Suprapubic skin (tissue), 4 donors: Measurements from ENCODE around the gene BROX. TPM values are rescaled to one million over a fixed set of nuclear protein-coding genes. Genes with fewer than 3 reads are reported as not detected.

Experiments
- DNase-seq, 2 donors: peaks; one replicate each; pipeline ENCODE4 v3.0.0-alpha.2; 2019; ENCODE audit warnings: low spot score in 2 of 2
- H3K27ac ChIP-seq: fragments of 200-600 bp; sonication (generic); one replicate; pipeline ENCODE4 v1.5.1; 2019
- H3K27me3 ChIP-seq: fragments of 200-600 bp; sonication (generic); one replicate; pipeline ENCODE4 v1.5.1; 2019
- H3K36me3 ChIP-seq: fragments of 200-600 bp; sonication (generic); one replicate; pipeline ENCODE4 v1.5.1; 2019
- H3K4me1 ChIP-seq: fragments of 200-600 bp; sonication (generic); one replicate; pipeline ENCODE4 v1.5.1; 2019
- H3K4me3 ChIP-seq: fragments of 200-600 bp; sonication (generic); one replicate; pipeline ENCODE4 v1.5.1; 2019; ENCODE audit warnings: mild to moderate bottlenecking
- H3K9me3 ChIP-seq: fragments of 200-600 bp; sonication (generic); one replicate; pipeline ENCODE4 v1.5.1; 2019
- EP300 ChIP-seq: sonication (generic); formaldehyde crosslinking; IDR thresholded peaks from one replicate; pipeline ENCODE4 v1.6.1; 2017; ENCODE audit warnings: antibody characterized with exemption
- POLR2A ChIP-seq, 2 donors: fragments of 450-650 bp; IDR thresholded peaks; one replicate each; pipeline ENCODE4 v1.6.1; 2017; ENCODE audit warnings: antibody characterized with exemption in 2 of 2, mild to moderate bottlenecking in 2 of 2, moderate library complexity in 2 of 2
- POLR2AphosphoS5 ChIP-seq, 3 donors: sonication (generic); formaldehyde crosslinking; IDR thresholded peaks; one replicate each; pipeline ENCODE4 v1.6.1; 2017; ENCODE audit warnings: antibody characterized with exemption in 3 of 3
- WGBS: methylation state at CpG from one replicate; pipeline ENCODE4 v1.1.5; 2018; 5-methylcytosine and 5-hydroxymethylcytosine counted together
- total RNA-seq, 4 donors: library from RNA; depleted of rRNA; stranded (reverse); fragments of >200 nt; gene quantifications; one replicate each; pipeline ENCODE4 v1.1.0, GENCODE V29; 2016
- TF ChIP-seq, protein P1 (sequence below), 2 donors: fragments of 200-600 bp in 1 of 2; fragments of 450-650 bp in 1 of 2; sonication (generic) in 1 of 2; IDR thresholded peaks; one replicate each; pipeline ENCODE4 v1.5.1; 2016 to 2019; ENCODE audit warnings: antibody characterized with exemption in 2 of 2, mild to moderate bottlenecking in 1 of 2, moderate library complexity in 1 of 2

BROX gene
- total RNA-seq, 4 donors from 2014 or later = 41.8 to 57.8 (median 53.8) TPM

DNA sequence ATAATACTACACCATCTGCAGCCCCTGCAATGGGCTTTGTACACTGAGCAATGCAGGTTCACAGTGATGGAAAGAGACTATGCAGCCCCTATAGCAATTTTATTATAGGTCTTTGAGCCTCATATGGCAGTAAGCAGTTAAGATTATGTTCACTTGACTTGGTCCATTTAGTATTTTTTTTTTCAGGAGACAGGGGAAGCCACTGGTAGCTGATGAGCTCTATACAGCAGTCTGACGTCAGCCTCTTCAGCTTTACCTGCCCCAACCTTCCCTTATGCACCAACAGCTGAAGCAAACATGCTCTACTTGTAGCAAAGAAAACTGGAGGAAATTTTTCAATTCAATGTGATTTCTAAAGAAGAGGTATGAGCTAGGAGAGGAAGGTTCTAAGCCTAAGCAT, 32.3 kb upstream of the BROX start:
- WGBS = 91% methylated on average over 1 of the region's 1 CpG
- peaks cover 25% of the 10 kb centered on the region for H3K36me3 ChIP-seq
- H3K4me1 ChIP-seq = no peaks in the 10 kb centered on the region
- TF ChIP-seq EP300 (no peak), POLR2A (IDR thresholded peaks at IDR 0.05) (no peak), POLR2AphosphoS5 (IDR thresholded peaks at IDR 0.05) (no peak)
- TF ChIP-seq, protein P1, sequence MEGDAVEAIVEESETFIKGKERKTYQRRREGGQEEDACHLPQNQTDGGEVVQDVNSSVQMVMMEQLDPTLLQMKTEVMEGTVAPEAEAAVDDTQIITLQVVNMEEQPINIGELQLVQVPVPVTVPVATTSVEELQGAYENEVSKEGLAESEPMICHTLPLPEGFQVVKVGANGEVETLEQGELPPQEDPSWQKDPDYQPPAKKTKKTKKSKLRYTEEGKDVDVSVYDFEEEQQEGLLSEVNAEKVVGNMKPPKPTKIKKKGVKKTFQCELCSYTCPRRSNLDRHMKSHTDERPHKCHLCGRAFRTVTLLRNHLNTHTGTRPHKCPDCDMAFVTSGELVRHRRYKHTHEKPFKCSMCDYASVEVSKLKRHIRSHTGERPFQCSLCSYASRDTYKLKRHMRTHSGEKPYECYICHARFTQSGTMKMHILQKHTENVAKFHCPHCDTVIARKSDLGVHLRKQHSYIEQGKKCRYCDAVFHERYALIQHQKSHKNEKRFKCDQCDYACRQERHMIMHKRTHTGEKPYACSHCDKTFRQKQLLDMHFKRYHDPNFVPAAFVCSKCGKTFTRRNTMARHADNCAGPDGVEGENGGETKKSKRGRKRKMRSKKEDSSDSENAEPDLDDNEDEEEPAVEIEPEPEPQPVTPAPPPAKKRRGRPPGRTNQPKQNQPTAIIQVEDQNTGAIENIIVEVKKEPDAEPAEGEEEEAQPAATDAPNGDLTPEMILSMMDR (IDR thresholded peaks at IDR 0.05) = no peak
- H3K27me3 ChIP-seq = no peaks in the 10 kb centered on the region
- no peaks in the 10 kb centered on the region for H3K9me3 ChIP-seq
- H3K27ac ChIP-seq = no peak overlapping the region
- DNase-seq = no peak
- no peak overlapping the region for H3K4me3 ChIP-seq

DNA sequence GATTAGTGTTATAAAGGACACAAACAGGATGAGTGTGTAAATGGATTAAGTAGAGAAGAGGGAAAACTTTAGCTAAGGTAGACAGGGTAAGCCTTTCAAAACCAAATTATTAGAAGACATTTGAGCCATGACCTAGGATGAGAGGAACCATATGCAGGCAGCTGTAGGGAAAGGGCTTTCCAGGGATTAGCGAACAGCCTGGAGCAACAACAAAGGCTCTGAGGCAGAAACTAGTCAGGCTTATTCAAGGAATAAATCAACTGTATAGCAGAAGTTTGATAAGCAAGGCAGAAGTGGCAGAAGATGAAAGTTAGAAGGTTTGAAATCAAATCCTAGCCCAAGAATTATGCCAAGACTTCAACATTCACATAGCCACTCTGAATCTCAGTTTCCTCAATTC, 21.3 kb upstream of the BROX start:
- WGBS = 85% methylated on average over 1 of the region's 1 CpG
- no peak for TF ChIP-seq EP300
- no peak for TF ChIP-seq POLR2AphosphoS5 (IDR thresholded peaks at IDR 0.05)
- TF ChIP-seq, protein P1 (IDR thresholded peaks at IDR 0.05) = no peak
- no peak for TF ChIP-seq POLR2A (IDR thresholded peaks at IDR 0.05)
- DNase-seq = no peak
- Histone ChIP-seq H3K4me3 (no peak overlapping the region), H3K4me1 (no peaks in the 10 kb centered on the region), H3K27ac (no peak overlapping the region), H3K9me3 (no peaks in the 10 kb centered on the region), H3K27me3 (no peaks in the 10 kb centered on the region), H3K36me3 (peaks cover 23% of the 10 kb centered on the region)

DNA sequence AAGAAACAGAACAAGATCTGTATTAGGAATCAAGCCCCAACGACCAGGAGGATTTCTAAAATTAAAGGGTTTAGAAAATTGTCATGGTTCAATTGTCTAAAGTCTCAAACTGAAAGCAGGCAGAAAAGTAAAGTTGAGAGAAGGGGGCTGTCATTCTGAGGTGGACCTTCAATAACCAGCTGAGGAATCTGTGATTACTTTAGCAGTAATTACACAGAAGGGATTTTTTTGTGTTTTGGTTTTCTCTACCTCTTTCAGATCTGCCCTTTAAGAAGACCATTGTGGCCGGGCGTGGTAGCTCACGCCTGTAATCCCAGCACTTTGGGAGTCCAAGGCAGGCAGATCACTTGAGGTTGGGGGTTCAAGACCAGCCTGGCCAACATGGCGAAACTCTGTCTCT, 17.4 kb upstream of the BROX start:
- Histone ChIP-seq H3K27me3 (no peaks in the 10 kb centered on the region), H3K4me1 (no peaks in the 10 kb centered on the region), H3K9me3 (no peaks in the 10 kb centered on the region), H3K36me3 (peaks cover 19% of the 10 kb centered on the region), H3K27ac (no peak overlapping the region), H3K4me3 (no peak overlapping the region)
- WGBS = 85% methylated on average over 5 of the region's 5 CpGs
- DNase-seq = no peak
- TF ChIP-seq EP300 (no peak), POLR2AphosphoS5 (IDR thresholded peaks at IDR 0.05) (no peak), POLR2A (IDR thresholded peaks at IDR 0.05) (no peak)
- TF ChIP-seq, protein P1 (IDR thresholded peaks at IDR 0.05) = no peak

DNA sequence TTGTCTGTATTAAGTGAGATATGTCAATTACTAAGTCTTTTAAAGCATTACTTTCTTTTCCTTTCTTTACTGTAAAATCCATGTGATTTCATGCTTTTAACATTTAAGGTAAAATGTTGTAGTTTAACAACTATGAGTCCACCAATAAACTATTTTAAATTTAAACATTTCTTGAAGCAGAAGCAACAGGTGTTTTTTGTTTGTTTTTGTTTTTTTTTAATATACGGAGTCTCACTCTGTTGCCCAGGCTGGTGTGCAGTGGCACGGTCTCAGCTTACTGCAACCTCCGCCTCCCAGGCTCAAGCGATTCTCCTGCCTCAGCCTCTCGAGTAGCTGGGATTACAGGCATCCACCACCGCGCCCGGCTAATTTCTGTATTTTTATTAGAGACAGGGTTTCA, 15.6 kb upstream of the BROX start:
- Histone ChIP-seq H3K27ac (no peak overlapping the region), H3K36me3 (peaks cover 32% of the 10 kb centered on the region), H3K9me3 (no peaks in the 10 kb centered on the region), H3K27me3 (no peaks in the 10 kb centered on the region), H3K4me3 (no peak overlapping the region), H3K4me1 (no peaks in the 10 kb centered on the region)
- WGBS = 95% methylated on average over 8 of the region's 8 CpGs
- no peak for DNase-seq
- no peak for TF ChIP-seq POLR2A (IDR thresholded peaks at IDR 0.05)
- TF ChIP-seq, protein P1 (IDR thresholded peaks at IDR 0.05) = no peak
- no peak for TF ChIP-seq EP300

DNA sequence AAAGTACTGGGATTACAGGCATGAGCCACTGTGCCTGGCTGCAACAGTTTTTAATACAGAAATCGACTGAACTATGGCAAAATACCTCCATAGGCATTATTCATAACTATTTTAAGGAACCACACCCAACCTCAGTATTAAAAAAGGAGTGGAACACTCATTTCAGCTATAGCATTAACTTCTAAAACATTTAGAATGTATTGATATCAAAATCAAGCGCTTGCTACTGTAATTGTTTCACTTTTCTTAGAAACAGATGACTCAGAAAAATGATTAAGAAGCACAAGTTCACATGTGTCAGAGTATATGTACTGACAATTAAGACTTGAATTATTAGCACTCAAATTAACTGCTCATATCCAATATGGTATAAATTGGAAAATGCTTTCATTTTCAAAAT, 15.2 kb upstream of the BROX start:
- Histone ChIP-seq H3K27me3 (no peaks in the 10 kb centered on the region), H3K4me3 (no peak overlapping the region), H3K36me3 (peaks cover 36% of the 10 kb centered on the region), H3K4me1 (no peaks in the 10 kb centered on the region), H3K9me3 (no peaks in the 10 kb centered on the region), H3K27ac (no peak overlapping the region)
- TF ChIP-seq POLR2AphosphoS5 (IDR thresholded peaks at IDR 0.05) = no peak
- no peak for TF ChIP-seq POLR2A (IDR thresholded peaks at IDR 0.05)
- no peak for TF ChIP-seq EP300
- TF ChIP-seq, protein P1 (IDR thresholded peaks at IDR 0.05) = no peak
- 76% methylated on average over 2 of the region's 2 CpGs for WGBS
- no peak for DNase-seq
